ENCODE measurements around the gene MMP2. TPM values are rescaled to one million over a fixed set of nuclear protein-coding genes. Genes with fewer than 3 reads are reported as not detected.

MMP2 gene
- total RNA-seq, 1 donor from 2014 or later: 1,246 TPM

DNA sequence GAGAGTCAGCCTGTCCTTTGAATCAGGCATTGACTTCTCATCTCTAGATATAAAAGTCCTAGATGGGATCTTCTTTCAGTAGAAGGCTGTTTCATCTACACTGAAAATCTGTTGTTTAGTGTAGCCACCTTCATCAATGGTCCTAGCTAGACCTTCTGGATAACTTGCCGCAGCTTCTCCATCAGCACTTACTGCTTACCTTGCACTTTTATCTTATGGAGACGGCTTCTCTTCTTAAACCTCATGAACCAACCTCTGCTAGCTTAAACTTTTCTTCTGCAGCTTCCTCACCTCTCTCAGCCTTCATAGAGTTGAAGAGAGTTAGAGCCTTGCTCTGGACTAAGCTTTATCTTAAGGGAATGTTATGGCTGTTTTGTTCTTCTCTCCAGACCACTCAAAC, 5.4 kb upstream of the MMP2 start:
- no peaks in the 10 kb centered on the region for H4K20me1 ChIP-seq (ENCODE audit: insufficient read depth, low read length)
- H3K9ac ChIP-seq (ENCODE audit: low read length): no peak overlapping the region
- no peaks in the 10 kb centered on the region for H3K9me3 ChIP-seq (ENCODE audit: insufficient read depth, low read depth, low read length)
- H3K4me2 ChIP-seq (ENCODE audit: low read length): no peak overlapping the region
- FAIRE-seq: no peak
- Mint-ChIP-seq H3K27me3 (ENCODE audit: low read depth, unreplicated experiment) (peaks cover 11% of the 10 kb centered on the region), H3K4me1 (ENCODE audit: low read depth, unreplicated experiment) (peaks cover 20% of the 10 kb centered on the region), H3K27ac (ENCODE audit: unreplicated experiment) (no peak overlapping the region), H3K36me3 (ENCODE audit: low read depth, unreplicated experiment) (no peaks in the 10 kb centered on the region), H3K4me3 (ENCODE audit: unreplicated experiment) (no peak overlapping the region), H3K9me3 (ENCODE audit: unreplicated experiment) (peaks cover 1% of the 10 kb centered on the region)
- no peaks in the 10 kb centered on the region for H3K79me2 ChIP-seq (ENCODE audit: insufficient read depth, low read length)
- H3K4me1 ChIP-seq (ENCODE audit: insufficient read depth, low read length): peaks cover 22% of the 10 kb centered on the region
- no peak overlapping the region for H3K4me3 ChIP-seq (ENCODE audit: insufficient read depth, low read depth, low read length)
- DNase-seq (ENCODE audit: low read depth): no peak
- no peak for TF ChIP-seq EZH2 (IDR thresholded peaks at IDR 0.05; ENCODE audit: insufficient read depth, low read length)
- TF ChIP-seq, protein P1, sequence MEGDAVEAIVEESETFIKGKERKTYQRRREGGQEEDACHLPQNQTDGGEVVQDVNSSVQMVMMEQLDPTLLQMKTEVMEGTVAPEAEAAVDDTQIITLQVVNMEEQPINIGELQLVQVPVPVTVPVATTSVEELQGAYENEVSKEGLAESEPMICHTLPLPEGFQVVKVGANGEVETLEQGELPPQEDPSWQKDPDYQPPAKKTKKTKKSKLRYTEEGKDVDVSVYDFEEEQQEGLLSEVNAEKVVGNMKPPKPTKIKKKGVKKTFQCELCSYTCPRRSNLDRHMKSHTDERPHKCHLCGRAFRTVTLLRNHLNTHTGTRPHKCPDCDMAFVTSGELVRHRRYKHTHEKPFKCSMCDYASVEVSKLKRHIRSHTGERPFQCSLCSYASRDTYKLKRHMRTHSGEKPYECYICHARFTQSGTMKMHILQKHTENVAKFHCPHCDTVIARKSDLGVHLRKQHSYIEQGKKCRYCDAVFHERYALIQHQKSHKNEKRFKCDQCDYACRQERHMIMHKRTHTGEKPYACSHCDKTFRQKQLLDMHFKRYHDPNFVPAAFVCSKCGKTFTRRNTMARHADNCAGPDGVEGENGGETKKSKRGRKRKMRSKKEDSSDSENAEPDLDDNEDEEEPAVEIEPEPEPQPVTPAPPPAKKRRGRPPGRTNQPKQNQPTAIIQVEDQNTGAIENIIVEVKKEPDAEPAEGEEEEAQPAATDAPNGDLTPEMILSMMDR (IDR thresholded peaks at IDR 0.05; ENCODE audit: insufficient read depth, low read depth, low read length): no peak
- H2AFZ ChIP-seq (ENCODE audit: low read depth, low read length): no peak overlapping the region
- H3K36me3 ChIP-seq (ENCODE audit: insufficient read depth, low read length): no peaks in the 10 kb centered on the region
- no peaks in the 10 kb centered on the region for H3K27me3 ChIP-seq (ENCODE audit: insufficient read depth, low read length)
- H3K27ac ChIP-seq (ENCODE audit: low read depth, low read length): no peak overlapping the region

GRCh38 chr16:55474821-55475220, 4.2 kb upstream of the MMP2 start:
- peaks cover 2% of the 10 kb centered on the region for H3K9me3 Mint-ChIP-seq (ENCODE audit: unreplicated experiment)
- Histone ChIP-seq H3K4me1 (ENCODE audit: insufficient read depth, low read length) (peaks cover 22% of the 10 kb centered on the region), H3K4me2 (ENCODE audit: low read length) (no peak overlapping the region), H3K27me3 (ENCODE audit: insufficient read depth, low read length) (no peaks in the 10 kb centered on the region), H3K9me3 (ENCODE audit: insufficient read depth, low read depth, low read length) (no peaks in the 10 kb centered on the region), H3K36me3 (ENCODE audit: insufficient read depth, low read length) (no peaks in the 10 kb centered on the region), H4K20me1 (ENCODE audit: insufficient read depth, low read length) (no peaks in the 10 kb centered on the region), H3K4me3 (ENCODE audit: insufficient read depth, low read depth, low read length) (no peak overlapping the region), H3K9ac (ENCODE audit: low read length) (no peak overlapping the region), H3K79me2 (ENCODE audit: insufficient read depth, low read length) (peaks cover 5% of the 10 kb centered on the region), H2AFZ (ENCODE audit: low read depth, low read length) (no peak overlapping the region), H3K27ac (ENCODE audit: low read depth, low read length) (no peak overlapping the region)
- no peak for TF ChIP-seq EZH2 (IDR thresholded peaks at IDR 0.05; ENCODE audit: insufficient read depth, low read length)
- TF ChIP-seq, protein P1 (IDR thresholded peaks at IDR 0.05; ENCODE audit: insufficient read depth, low read depth, low read length): no peak
- DNase-seq (ENCODE audit: low read depth) (no peak), FAIRE-seq (no peak)
- H3K4me3 Mint-ChIP-seq (ENCODE audit: unreplicated experiment): no peak overlapping the region
- H3K36me3 Mint-ChIP-seq (ENCODE audit: low read depth, unreplicated experiment): no peaks in the 10 kb centered on the region
- peaks cover 11% of the 10 kb centered on the region for H3K27me3 Mint-ChIP-seq (ENCODE audit: low read depth, unreplicated experiment)
- peaks cover 22% of the 10 kb centered on the region for H3K4me1 Mint-ChIP-seq (ENCODE audit: low read depth, unreplicated experiment)
- H3K27ac Mint-ChIP-seq (ENCODE audit: unreplicated experiment): no peak overlapping the region

DNA sequence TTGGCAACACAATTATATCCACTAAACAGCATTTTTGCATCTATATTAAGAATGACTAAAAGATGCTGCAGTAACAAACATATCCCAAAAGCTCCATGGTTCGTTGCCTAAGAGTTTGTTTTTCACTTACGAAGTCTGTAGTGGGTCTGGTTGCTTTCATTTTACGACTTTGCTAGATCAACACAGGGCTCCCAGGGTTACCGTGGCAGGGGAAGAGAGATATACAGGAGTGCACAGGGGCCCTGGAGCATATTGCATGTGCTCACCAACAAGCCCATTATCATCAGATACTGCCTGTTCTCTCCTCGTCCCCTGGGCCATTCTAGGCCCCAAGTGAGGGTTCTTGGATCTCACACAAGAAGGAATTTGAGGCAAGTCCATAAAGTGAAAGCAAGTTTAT, 3.1 kb upstream of the MMP2 start:
- no peak overlapping the region for H3K27ac ChIP-seq (ENCODE audit: low read depth, low read length)
- no peak for DNase-seq (ENCODE audit: low read depth)
- no peaks in the 10 kb centered on the region for H3K27me3 ChIP-seq (ENCODE audit: insufficient read depth, low read length)
- no peak overlapping the region for H3K4me3 Mint-ChIP-seq (ENCODE audit: unreplicated experiment)
- H3K4me2 ChIP-seq (ENCODE audit: low read length): no peak overlapping the region
- H3K27me3 Mint-ChIP-seq (ENCODE audit: low read depth, unreplicated experiment): peaks cover 11% of the 10 kb centered on the region
- no peak for FAIRE-seq
- peaks cover 2% of the 10 kb centered on the region for H3K9me3 Mint-ChIP-seq (ENCODE audit: unreplicated experiment)
- H3K4me1 Mint-ChIP-seq (ENCODE audit: low read depth, unreplicated experiment): peaks cover 24% of the 10 kb centered on the region
- TF ChIP-seq EZH2 (IDR thresholded peaks at IDR 0.05; ENCODE audit: insufficient read depth, low read length): no peak
- TF ChIP-seq, protein P1 (IDR thresholded peaks at IDR 0.05; ENCODE audit: insufficient read depth, low read depth, low read length): no peak
- peaks cover 6% of the 10 kb centered on the region for H4K20me1 ChIP-seq (ENCODE audit: insufficient read depth, low read length)
- H3K4me3 ChIP-seq (ENCODE audit: insufficient read depth, low read depth, low read length): no peak overlapping the region
- H3K79me2 ChIP-seq (ENCODE audit: insufficient read depth, low read length): peaks cover 16% of the 10 kb centered on the region
- H3K36me3 Mint-ChIP-seq (ENCODE audit: low read depth, unreplicated experiment): peaks cover 3% of the 10 kb centered on the region
- H3K36me3 ChIP-seq (ENCODE audit: insufficient read depth, low read length): no peaks in the 10 kb centered on the region
- no peak overlapping the region for H2AFZ ChIP-seq (ENCODE audit: low read depth, low read length)
- H3K9ac ChIP-seq (ENCODE audit: low read length): no peak overlapping the region
- no peaks in the 10 kb centered on the region for H3K9me3 ChIP-seq (ENCODE audit: insufficient read depth, low read depth, low read length)
- H3K27ac Mint-ChIP-seq (ENCODE audit: unreplicated experiment): no peak overlapping the region
- H3K4me1 ChIP-seq (ENCODE audit: insufficient read depth, low read length): peaks cover 21% of the 10 kb centered on the region
